ENCODE data around the gene PPP1R12B.

The PPP1R12B gene

GRCh38 chr1:202569393-202570322, 221.2 kb downstream of the PPP1R12B start:
- DNase-seq (ENCODE audit: low spot score): no peak

GRCh38 chr1:202571719-202572339, 223.3 kb downstream of the PPP1R12B start:
- no peak for ATAC-seq (ENCODE audit: low read depth)
- Histone ChIP-seq H3K27ac (ENCODE audit: poor library complexity, severe bottlenecking) (no peak overlapping the region), H3K4me3 (ENCODE audit: severe bottlenecking) (no peak overlapping the region)

More at GRCh38 chr1:202569393-202570322, 221.2 kb downstream of the PPP1R12B start:
- H3K27me3 ChIP-seq (ENCODE audit: insufficient read depth, poor library complexity, severe bottlenecking): no peaks in the 10 kb centered on the region
- H3K27ac ChIP-seq (ENCODE audit: poor library complexity, severe bottlenecking): peak overlapping the region; percentile 41
- H3K36me3 ChIP-seq (ENCODE audit: low read depth): no peaks in the 10 kb centered on the region
- H3K9me3 ChIP-seq (ENCODE audit: severe bottlenecking): no peaks in the 10 kb centered on the region
- TF ChIP-seq CTCF (IDR thresholded peaks at IDR 0.05; ENCODE audit: poor library complexity, severe bottlenecking): no peak
- H3K4me3 ChIP-seq (ENCODE audit: severe bottlenecking): no peak overlapping the region
- peaks cover 30% of the 10 kb centered on the region for H3K4me1 ChIP-seq (ENCODE audit: insufficient read depth, poor library complexity, severe bottlenecking)
- peak; percentile 48; the same call in 1 of the 3 replicates for ATAC-seq (ENCODE audit: low read depth)

GRCh38 chr1:202572867-202573266, 224.4 kb downstream of the PPP1R12B start:
- no peak overlapping the region for H3K27ac ChIP-seq (ENCODE audit: poor library complexity, severe bottlenecking)
- TF ChIP-seq CTCF (IDR thresholded peaks at IDR 0.05; ENCODE audit: poor library complexity, severe bottlenecking): no peak
- H3K27me3 ChIP-seq (ENCODE audit: insufficient read depth, poor library complexity, severe bottlenecking): no peaks in the 10 kb centered on the region
- no peak overlapping the region for H3K4me3 ChIP-seq (ENCODE audit: severe bottlenecking)
- DNase-seq (ENCODE audit: low spot score) (no peak), ATAC-seq (ENCODE audit: low read depth) (no peak)
- H3K9me3 ChIP-seq (ENCODE audit: severe bottlenecking): no peaks in the 10 kb centered on the region
- H3K36me3 ChIP-seq (ENCODE audit: low read depth): no peaks in the 10 kb centered on the region
- H3K4me1 ChIP-seq (ENCODE audit: insufficient read depth, poor library complexity, severe bottlenecking): peaks cover 45% of the 10 kb centered on the region

More at GRCh38 chr1:202571719-202572339, 223.3 kb downstream of the PPP1R12B start:
- peaks cover 40% of the 10 kb centered on the region for H3K4me1 ChIP-seq (ENCODE audit: insufficient read depth, poor library complexity, severe bottlenecking)
- H3K9me3 ChIP-seq (ENCODE audit: severe bottlenecking): no peaks in the 10 kb centered on the region
- TF ChIP-seq CTCF (IDR thresholded peaks at IDR 0.05; ENCODE audit: poor library complexity, severe bottlenecking): peak; percentile 66
- no peaks in the 10 kb centered on the region for H3K36me3 ChIP-seq (ENCODE audit: low read depth)
- no peaks in the 10 kb centered on the region for H3K27me3 ChIP-seq (ENCODE audit: insufficient read depth, poor library complexity, severe bottlenecking)
- no peak for DNase-seq (ENCODE audit: low spot score)

GRCh38 chr1:202575918-202576653, 227.6 kb downstream of the PPP1R12B start:
- TF ChIP-seq CTCF (IDR thresholded peaks at IDR 0.05; ENCODE audit: poor library complexity, severe bottlenecking): no peak
- no peaks in the 10 kb centered on the region for H3K9me3 ChIP-seq (ENCODE audit: severe bottlenecking)
- ATAC-seq (ENCODE audit: low read depth) (peak; percentile 58), DNase-seq (ENCODE audit: low spot score) (no peak)
- H3K4me1 ChIP-seq (ENCODE audit: insufficient read depth, poor library complexity, severe bottlenecking): peaks cover 31% of the 10 kb centered on the region
- peak overlapping the region; percentile 82 for H3K27ac ChIP-seq (ENCODE audit: poor library complexity, severe bottlenecking)
- no peak overlapping the region for H3K4me3 ChIP-seq (ENCODE audit: severe bottlenecking)
- no peaks in the 10 kb centered on the region for H3K27me3 ChIP-seq (ENCODE audit: insufficient read depth, poor library complexity, severe bottlenecking)
- H3K36me3 ChIP-seq (ENCODE audit: low read depth): no peaks in the 10 kb centered on the region

Data from RWPE2 (cell line).